ENCODE measurements around the gene SLC8A1. TPM values are rescaled to one million over a fixed set of nuclear protein-coding genes. Genes with fewer than 3 reads are reported as not detected.
A peak's percentile ranks its signal among the peaks of the same experiment; 100 is the strongest.

Gene SLC8A1
- total RNA-seq, 1 donor from 2014 or later, result 5.6 TPM

GRCh38 chr2:40355451-40355850 lies 96.4 kb downstream of the SLC8A1 start:
- no peak for DNase-seq (ENCODE audit: low spot score in 2 of 2)
- no peak overlapping the region for H3K4me3 ChIP-seq
- TF ChIP-seq CTCF (IDR thresholded peaks at IDR 0.05), result no peak
- peaks cover 0 to 18% of the 10 kb centered on the region in 2 donors for H3K4me1 ChIP-seq
- no peaks in the 10 kb centered on the region for H3K9me3 ChIP-seq
- H3K36me3 ChIP-seq, result no peaks in the 10 kb centered on the region
- H3K27ac ChIP-seq, result no peak overlapping the region
- H3K27me3 ChIP-seq, result no peaks in the 10 kb centered on the region
- intact Hi-C loops (cut with DNase I), result no loop called here

- Histone ChIP-seq H3K4me3 (no peak overlapping the region), H3K36me3 (no peaks in the 10 kb centered on the region), H3K27me3 (no peaks in the 10 kb centered on the region), H3K9me3 (no peaks in the 10 kb centered on the region), H3K4me1 (peaks cover 0 to 18% of the 10 kb centered on the region in 2 donors), H3K27ac (peak overlapping the region; percentile 65 to 67)
- intact Hi-C loops (cut with DNase I), result no loop called here
- no peak for TF ChIP-seq CTCF (IDR thresholded peaks at IDR 0.05)
- no peak for DNase-seq (ENCODE audit: low spot score in 2 of 2)
Observed at GRCh38 chr2:40353231-40353630, 98.7 kb downstream of the SLC8A1 start.

GRCh38 chr2:40352703-40353099 lies 99.2 kb downstream of the SLC8A1 start:
- H3K36me3 ChIP-seq, result no peaks in the 10 kb centered on the region
- intact Hi-C loops (cut with DNase I), result no loop called here
- H3K9me3 ChIP-seq, result no peaks in the 10 kb centered on the region
- DNase-seq (ENCODE audit: low spot score in 2 of 2), result no peak
- TF ChIP-seq CTCF (IDR thresholded peaks at IDR 0.05), result no peak
- H3K4me1 ChIP-seq, result peaks cover 0 to 18% of the 10 kb centered on the region in 2 donors
- no peaks in the 10 kb centered on the region for H3K27me3 ChIP-seq
- no peak overlapping the region for H3K4me3 ChIP-seq
- peak overlapping the region; percentile 65 to 67 for H3K27ac ChIP-seq

- no peaks in the 10 kb centered on the region for H3K27me3 ChIP-seq
- peaks cover 0 to 20% of the 10 kb centered on the region in 2 donors for H3K4me1 ChIP-seq
- peak overlapping the region; percentile 65 to 67 for H3K27ac ChIP-seq
- H3K4me3 ChIP-seq, result no peak overlapping the region
- H3K9me3 ChIP-seq, result no peaks in the 10 kb centered on the region
- DNase-seq (ENCODE audit: low spot score in 2 of 2), result no peak
- TF ChIP-seq CTCF (IDR thresholded peaks at IDR 0.05), result no peak
- no peaks in the 10 kb centered on the region for H3K36me3 ChIP-seq
- intact Hi-C loops (cut with DNase I), result no loop called here
Observed at GRCh38 chr2:40352041-40352702, 99.7 kb downstream of the SLC8A1 start.

- H3K36me3 ChIP-seq, result no peaks in the 10 kb centered on the region
- H3K27ac ChIP-seq, result no peak overlapping the region
Observed at GRCh38 chr2:40348665-40349064, 103.2 kb downstream of the SLC8A1 start.

More at GRCh38 chr2:40348665-40349064, 103.2 kb downstream of the SLC8A1 start:
- Histone ChIP-seq H3K4me3 (no peak overlapping the region), H3K9me3 (no peaks in the 10 kb centered on the region), H3K27me3 (no peaks in the 10 kb centered on the region), H3K4me1 (peaks cover 0 to 31% of the 10 kb centered on the region in 2 donors)
- intact Hi-C loops (cut with DNase I), result loop anchor here (2.0 kb wide), 1 partner anchor 66 kb away; no protein-coding TSS in a partner anchor
- DNase-seq (ENCODE audit: low spot score in 2 of 2), result no peak
- no peak for TF ChIP-seq CTCF (IDR thresholded peaks at IDR 0.05)
